Breast epithelium (tissue), 3 donors: Measurements from ENCODE around the gene MRAP. TPM values are rescaled to one million over a fixed set of nuclear protein-coding genes. Genes with fewer than 3 reads are reported as not detected.

ENCODE experiments used
- total RNA-seq, 3 donors: library from RNA; depleted of rRNA; stranded (reverse); fragments of >200 nt; gene quantifications; one replicate each; pipeline ENCODE4 v1.1.0, GENCODE V29; 2016

The MRAP gene
- total RNA-seq, 3 donors from 2014 or later = 5.1 to 23.4 (median 8.8) TPM

Other genes with a start within 250 kb of the MRAP start
- 10 to 100 TPM in 1 of 3 donors, 1 to 10 TPM in 2; 4.2 to 10.8 (median 7.2) TPM for gene MIS18A, start 19.8 kb upstream of the MRAP start, total RNA-seq
- 10 to 100 TPM; 12.8 to 22.2 (median 20.6) TPM for gene URB1, start 94.2 kb downstream of the MRAP start, total RNA-seq
- gene EVA1C, start 113.9 kb downstream of the MRAP start, total RNA-seq = 10 to 100 TPM; 30.2 to 69.8 (median 58.5) TPM